ENCODE results near the gene PABPN1L. TPM values are rescaled to one million over a fixed set of nuclear protein-coding genes. Genes with fewer than 3 reads are reported as not detected.

PABPN1L gene
- polyA plus RNA-seq, 4 donors: 0.11 TPM; not detected in 3

- DNase-seq (ENCODE audit: low read depth in 4 of 4, low spot score in 2 of 4): no peak
Measured at GRCh38 chr16:88815901-88816589, 50.4 kb downstream of the PABPN1L start.

GRCh38 chr16:88815227-88815626 is 51.2 kb downstream of the PABPN1L start:
- no peak for DNase-seq (ENCODE audit: low read depth in 4 of 4, low spot score in 2 of 4)

- DNase-seq (ENCODE audit: low read depth in 4 of 4, low spot score in 2 of 4): no peak
Measured at GRCh38 chr16:88814144-88814502, 52.3 kb downstream of the PABPN1L start.

Other genes starting within 250 kb of the PABPN1L start
- gene IL17C, start 228.1 kb downstream of the PABPN1L start, polyA plus RNA-seq (ENCODE audit: insufficient read length in 4 of 4): under 1 TPM in 2 of 4 donors, not detected in 2; 0.09 to 0.14 TPM
- 100 to 1,000 TPM in 3 of 4 donors, 10 to 100 TPM in 1; 89.6 to 180 (median 148) TPM for gene CYBA, start 215.6 kb downstream of the PABPN1L start, polyA plus RNA-seq (ENCODE audit: insufficient read length in 4 of 4)
- 10 to 100 TPM; 24.9 to 41.0 (median 37.7) TPM for gene MVD, start 203.6 kb downstream of the PABPN1L start, polyA plus RNA-seq (ENCODE audit: insufficient read length in 4 of 4)
- gene SNAI3, start 180.2 kb downstream of the PABPN1L start, polyA plus RNA-seq (ENCODE audit: insufficient read length in 4 of 4): 1 to 10 TPM in 2 of 4 donors, under 1 TPM in 2; 0.32 to 1.3 (median 0.96) TPM
- gene RNF166, start 160.3 kb downstream of the PABPN1L start, polyA plus RNA-seq (ENCODE audit: insufficient read length in 4 of 4): 10 to 100 TPM; 17.0 to 25.4 (median 19.7) TPM
- gene CTU2, start 160.2 kb downstream of the PABPN1L start, polyA plus RNA-seq (ENCODE audit: insufficient read length in 4 of 4): 10 to 100 TPM in 3 of 4 donors, 1 to 10 TPM in 1; 9.8 to 17.8 (median 14.4) TPM
- 10 to 100 TPM; 23.9 to 55.2 (median 44.8) TPM for gene PIEZO1, start 81.4 kb downstream of the PABPN1L start, polyA plus RNA-seq (ENCODE audit: insufficient read length in 4 of 4)
- 10 to 100 TPM in 3 of 4 donors, 1 to 10 TPM in 1; 9.5 to 26.8 (median 18.8) TPM for gene CDT1, start 62.9 kb downstream of the PABPN1L start, polyA plus RNA-seq (ENCODE audit: insufficient read length in 4 of 4)
- gene APRT, start 54.7 kb downstream of the PABPN1L start, polyA plus RNA-seq (ENCODE audit: insufficient read length in 4 of 4): 100 to 1,000 TPM in 2 of 4 donors, 10 to 100 TPM in 2; 74.9 to 122 (median 104) TPM
- gene GALNS, start 9.7 kb downstream of the PABPN1L start, polyA plus RNA-seq (ENCODE audit: insufficient read length in 4 of 4): 10 to 100 TPM; 18.5 to 28.2 (median 25.7) TPM
- gene TRAPPC2L, start 9.5 kb downstream of the PABPN1L start, polyA plus RNA-seq (ENCODE audit: insufficient read length in 4 of 4): 10 to 100 TPM; 76.5 to 85.0 (median 80.5) TPM
- 1 to 10 TPM; 1.8 to 3.6 (median 3.5) TPM for gene CBFA2T3, start 110.5 kb upstream of the PABPN1L start, polyA plus RNA-seq (ENCODE audit: insufficient read length in 4 of 4)
- 10 to 100 TPM; 27.6 to 37.9 (median 33.5) TPM for gene ACSF3, start 227.2 kb upstream of the PABPN1L start, polyA plus RNA-seq (ENCODE audit: insufficient read length in 4 of 4)